ENCODE measurements around the gene ESRP2. TPM values are rescaled to one million over a fixed set of nuclear protein-coding genes. Genes with fewer than 3 reads are reported as not detected.
A peak's percentile ranks its signal among the peaks of the same experiment; 100 is the strongest.

ESRP2 gene
- total RNA-seq, 4 donors from 2014 or later = 61.3 to 87.5 (median 77.2) TPM

DNA sequence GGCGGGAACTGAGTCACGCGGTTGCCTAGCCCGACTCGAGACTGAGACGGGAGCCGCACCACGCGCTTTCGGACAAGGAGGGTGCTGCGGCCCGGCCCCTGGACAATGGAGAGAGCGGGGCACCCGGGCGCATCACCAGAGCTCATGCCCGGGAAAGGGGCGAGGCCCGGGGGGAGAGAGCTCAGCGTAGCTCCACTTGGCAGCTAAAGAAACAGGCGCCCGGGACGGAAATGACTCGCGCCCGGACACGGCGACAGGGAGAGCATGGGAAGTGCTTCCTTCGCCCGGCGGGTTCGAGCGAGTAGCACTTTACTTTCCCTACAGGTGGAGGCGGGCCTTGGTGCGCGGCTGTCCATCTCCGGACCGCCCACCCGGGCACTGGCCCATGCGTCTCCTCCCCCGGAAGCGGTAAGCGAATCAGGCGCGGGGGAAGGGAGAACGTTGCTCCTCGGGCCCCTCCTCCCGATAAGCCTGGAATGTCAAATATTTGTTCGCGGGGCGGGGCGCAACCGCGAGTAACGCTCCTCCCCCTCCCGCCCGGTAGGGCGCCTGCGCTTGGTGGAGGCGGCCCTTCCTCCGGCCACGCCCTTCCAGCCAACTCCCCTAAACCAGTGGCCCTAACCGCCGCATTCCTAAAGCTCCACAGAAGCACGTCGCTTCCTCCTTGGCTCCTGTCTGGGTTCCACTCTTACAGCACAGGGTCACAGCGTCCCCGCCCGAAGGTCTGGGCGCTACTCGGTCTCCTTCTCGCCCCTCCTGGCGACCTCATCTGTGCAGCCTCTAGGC, 1.5 kb upstream of the ESRP2 start:
- peak; percentile 99 for DNase-seq
- TF ChIP-seq POLR2A (IDR thresholded peaks at IDR 0.05) (peak; percentile 99), EP300 (IDR thresholded peaks at IDR 0.05; ENCODE audit: low read depth) (peak; percentile 94), POLR2AphosphoS5 (IDR thresholded peaks at IDR 0.05) (peak; percentile 94 to 99 (median 99))
- TF ChIP-seq, protein P1, sequence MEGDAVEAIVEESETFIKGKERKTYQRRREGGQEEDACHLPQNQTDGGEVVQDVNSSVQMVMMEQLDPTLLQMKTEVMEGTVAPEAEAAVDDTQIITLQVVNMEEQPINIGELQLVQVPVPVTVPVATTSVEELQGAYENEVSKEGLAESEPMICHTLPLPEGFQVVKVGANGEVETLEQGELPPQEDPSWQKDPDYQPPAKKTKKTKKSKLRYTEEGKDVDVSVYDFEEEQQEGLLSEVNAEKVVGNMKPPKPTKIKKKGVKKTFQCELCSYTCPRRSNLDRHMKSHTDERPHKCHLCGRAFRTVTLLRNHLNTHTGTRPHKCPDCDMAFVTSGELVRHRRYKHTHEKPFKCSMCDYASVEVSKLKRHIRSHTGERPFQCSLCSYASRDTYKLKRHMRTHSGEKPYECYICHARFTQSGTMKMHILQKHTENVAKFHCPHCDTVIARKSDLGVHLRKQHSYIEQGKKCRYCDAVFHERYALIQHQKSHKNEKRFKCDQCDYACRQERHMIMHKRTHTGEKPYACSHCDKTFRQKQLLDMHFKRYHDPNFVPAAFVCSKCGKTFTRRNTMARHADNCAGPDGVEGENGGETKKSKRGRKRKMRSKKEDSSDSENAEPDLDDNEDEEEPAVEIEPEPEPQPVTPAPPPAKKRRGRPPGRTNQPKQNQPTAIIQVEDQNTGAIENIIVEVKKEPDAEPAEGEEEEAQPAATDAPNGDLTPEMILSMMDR (IDR thresholded peaks at IDR 0.05) = no peak
- no peaks in the 10 kb centered on the region for H3K27me3 ChIP-seq
- H3K4me3 ChIP-seq = peak overlapping the region; percentile 33 to 62 (median 48)
- 0% methylated on average over 5 to 68 of the region's 72 CpGs for whole genome bisulfite sequencing, 2 donors (ENCODE audit: low coverage in 1 of 2)
- intact Hi-C loops (cut with DNase I; ENCODE audit: low total_unique reads) (loop anchor here (10.0 kb wide), 1 partner anchor 153 kb away; the partner anchor contains the start of gene NFATC3), in situ Hi-C loops (cut with MboI; ENCODE audit: low pct_ligation_motif_present in 1 of 4, low pct_unique_long_range_greater_than_20kb in 1 of 4, low sequenced_read_pairs in 3 of 4) (loop anchor here in 1 of 4 donors (25.0 kb wide), 1 partner anchor 150 kb away; the partner anchor contains the start of gene NFATC3)
- H3K9me3 ChIP-seq = no peaks in the 10 kb centered on the region
- peaks cover 11 to 56% (median 39%) of the 10 kb centered on the region in 4 donors for H3K4me1 ChIP-seq
- H3K36me3 ChIP-seq = no peaks in the 10 kb centered on the region
- peak overlapping the region; percentile 91 to 94 (median 92) for H3K27ac ChIP-seq

DNA sequence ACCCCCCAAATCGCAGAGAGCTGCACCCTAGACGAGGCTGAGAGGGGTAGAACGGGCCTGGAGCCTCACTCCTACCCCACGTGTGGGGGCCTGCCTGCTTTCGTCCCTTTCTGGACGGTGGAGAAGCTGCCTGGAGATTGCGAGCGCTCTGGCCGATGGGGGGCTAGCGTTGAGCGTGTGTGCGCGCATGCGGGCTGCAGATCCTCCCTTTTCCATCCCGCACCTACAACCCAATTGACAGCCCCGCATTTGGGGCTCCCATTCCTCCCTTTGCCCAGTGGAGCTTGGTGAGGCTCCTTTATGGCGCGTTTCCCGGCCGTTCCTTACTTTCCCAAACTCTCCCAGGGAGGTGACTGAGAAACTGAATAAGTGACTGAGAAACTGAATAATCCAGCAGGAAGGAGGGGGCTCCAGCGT, 907 bp upstream of the ESRP2 start:
- peaks cover 11 to 57% (median 39%) of the 10 kb centered on the region in 4 donors for H3K4me1 ChIP-seq
- DNase-seq = peak; percentile 38
- no peaks in the 10 kb centered on the region for H3K36me3 ChIP-seq
- H3K27ac ChIP-seq = peak overlapping the region; percentile 91 to 94 (median 92)
- H3K27me3 ChIP-seq = no peaks in the 10 kb centered on the region
- in situ Hi-C loops (cut with MboI; ENCODE audit: low pct_ligation_motif_present in 1 of 4, low pct_unique_long_range_greater_than_20kb in 1 of 4, low sequenced_read_pairs in 3 of 4) = loop anchor here in 1 of 4 donors (25.0 kb wide), 1 partner anchor 150 kb away; the partner anchor contains the start of gene NFATC3
- TF ChIP-seq POLR2A (IDR thresholded peaks at IDR 0.05) (no peak), POLR2AphosphoS5 (IDR thresholded peaks at IDR 0.05) (no peak), EP300 (IDR thresholded peaks at IDR 0.05; ENCODE audit: low read depth) (no peak)
- TF ChIP-seq, protein P1 (IDR thresholded peaks at IDR 0.05) = no peak
- peak overlapping the region; percentile 33 to 62 (median 48) for H3K4me3 ChIP-seq
- 22% methylated on average over 20 of the region's 21 CpGs; no CpG with 5 or more reads in 1 of the 2 donors for WGBS, 2 donors (ENCODE audit: low coverage in 1 of 2)
- no peaks in the 10 kb centered on the region for H3K9me3 ChIP-seq
- intact Hi-C loops (cut with DNase I; ENCODE audit: low total_unique reads) = loop anchor here (10.0 kb wide), 1 partner anchor 152 kb away; the partner anchor contains the start of gene NFATC3

DNA sequence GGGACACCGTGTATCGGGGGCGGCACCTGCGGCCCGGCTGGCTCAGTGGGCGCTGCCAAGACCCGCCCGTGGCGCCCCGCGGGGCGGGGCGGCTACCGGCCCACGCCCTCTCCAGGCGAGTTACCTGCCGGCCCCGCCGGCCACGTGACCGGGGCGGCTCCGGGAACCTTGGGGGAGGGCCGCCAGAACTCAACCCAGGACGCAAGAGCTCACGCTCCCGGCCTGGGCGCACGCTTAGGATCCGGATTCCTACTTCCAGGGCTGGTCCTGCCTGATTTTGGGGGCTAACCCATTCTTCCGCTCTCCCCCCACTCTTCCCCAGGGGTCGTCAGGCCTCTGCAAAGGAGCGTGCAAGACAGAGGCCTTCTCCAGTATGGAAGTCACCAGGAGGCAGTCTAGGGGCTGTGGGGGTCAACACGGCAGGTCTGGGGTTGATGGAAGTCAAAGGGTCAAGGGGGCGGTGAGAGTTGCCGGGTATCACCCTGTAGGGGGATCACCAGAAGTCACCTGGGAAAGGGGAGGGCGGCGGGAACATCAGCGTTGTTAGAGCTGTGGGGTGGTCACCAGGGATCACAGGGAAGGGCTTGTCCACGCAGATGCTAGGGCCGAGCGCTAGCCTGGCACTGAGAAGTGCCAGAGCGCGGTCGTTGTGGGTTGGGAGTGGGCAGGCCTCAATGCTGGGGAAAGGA, 354 bp upstream of the ESRP2 start:
- intact Hi-C loops (cut with DNase I; ENCODE audit: low total_unique reads) = loop anchor here (10.0 kb wide), 1 partner anchor 151 kb away; the partner anchor contains the start of gene NFATC3
- in situ Hi-C loops (cut with MboI; ENCODE audit: low pct_ligation_motif_present in 1 of 4, low pct_unique_long_range_greater_than_20kb in 1 of 4, low sequenced_read_pairs in 3 of 4) = loop anchor here in 1 of 4 donors (25.0 kb wide), 1 partner anchor 149 kb away; the partner anchor contains the start of gene NFATC3
- no peaks in the 10 kb centered on the region for H3K9me3 ChIP-seq
- DNase-seq = peak; percentile 93
- H3K4me3 ChIP-seq = peak overlapping the region; percentile 33 to 62 (median 48)
- no peaks in the 10 kb centered on the region for H3K36me3 ChIP-seq
- 13% methylated on average over 40 of the region's 45 CpGs; no CpG with 5 or more reads in 1 of the 2 donors for WGBS, 2 donors (ENCODE audit: low coverage in 1 of 2)
- H3K27ac ChIP-seq = peak overlapping the region; percentile 91 to 94 (median 92)
- TF ChIP-seq POLR2A (IDR thresholded peaks at IDR 0.05) (peak; percentile 97), POLR2AphosphoS5 (IDR thresholded peaks at IDR 0.05) (peak; percentile 86 to 97 (median 97)), EP300 (IDR thresholded peaks at IDR 0.05; ENCODE audit: low read depth) (no peak)
- TF ChIP-seq, protein P1 (IDR thresholded peaks at IDR 0.05) = no peak
- no peaks in the 10 kb centered on the region for H3K27me3 ChIP-seq
- peaks cover 11 to 57% (median 39%) of the 10 kb centered on the region in 4 donors for H3K4me1 ChIP-seq
